ENCODE results near the gene APOBEC2. TPM values are rescaled to one million over a fixed set of nuclear protein-coding genes. Genes with fewer than 3 reads are reported as not detected.

Gene APOBEC2
- total RNA-seq, 2 donors from 2014 or later = 2.3 to 4.0 TPM

DNA sequence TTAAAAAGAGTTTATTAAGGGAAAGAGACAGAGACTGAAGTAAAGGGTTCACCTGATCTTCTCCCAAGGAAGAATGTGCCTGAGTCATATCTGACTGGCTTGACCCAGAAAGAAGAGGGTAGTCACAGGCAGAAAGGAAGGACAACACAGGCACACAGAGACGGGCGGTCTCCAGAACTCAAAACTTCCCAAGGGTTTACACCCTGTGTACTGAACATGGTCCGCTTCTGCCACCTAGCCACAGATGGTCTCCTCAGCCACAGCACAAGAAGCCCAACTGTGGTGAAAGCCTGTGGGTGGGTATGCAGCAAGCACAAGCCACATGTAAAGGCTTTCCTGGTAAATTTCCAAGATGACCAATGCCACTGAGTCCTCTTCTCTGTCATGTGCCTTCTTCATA is 31.2 kb upstream of the APOBEC2 start:
- Histone ChIP-seq H3K4me1 (peaks cover 68% of the 10 kb centered on the region), H3K27me3 (no peaks in the 10 kb centered on the region), H3K36me3 (replicated peaks in 1 of 2; ENCODE audit: insufficient read depth in 1 of 2, low read depth in 2 of 2) (no peaks in the 10 kb centered on the region), H3K27ac (peak overlapping the region in 3 of 4 donors; percentile 18 to 62 (median 36)), H3K4me3 (no peak overlapping the region), H3K9me3 (no peaks in the 10 kb centered on the region)
- WGBS, 2 donors = 27 to 34% methylated on average over 3 of the region's 3 CpGs
- TF ChIP-seq, protein P1, sequence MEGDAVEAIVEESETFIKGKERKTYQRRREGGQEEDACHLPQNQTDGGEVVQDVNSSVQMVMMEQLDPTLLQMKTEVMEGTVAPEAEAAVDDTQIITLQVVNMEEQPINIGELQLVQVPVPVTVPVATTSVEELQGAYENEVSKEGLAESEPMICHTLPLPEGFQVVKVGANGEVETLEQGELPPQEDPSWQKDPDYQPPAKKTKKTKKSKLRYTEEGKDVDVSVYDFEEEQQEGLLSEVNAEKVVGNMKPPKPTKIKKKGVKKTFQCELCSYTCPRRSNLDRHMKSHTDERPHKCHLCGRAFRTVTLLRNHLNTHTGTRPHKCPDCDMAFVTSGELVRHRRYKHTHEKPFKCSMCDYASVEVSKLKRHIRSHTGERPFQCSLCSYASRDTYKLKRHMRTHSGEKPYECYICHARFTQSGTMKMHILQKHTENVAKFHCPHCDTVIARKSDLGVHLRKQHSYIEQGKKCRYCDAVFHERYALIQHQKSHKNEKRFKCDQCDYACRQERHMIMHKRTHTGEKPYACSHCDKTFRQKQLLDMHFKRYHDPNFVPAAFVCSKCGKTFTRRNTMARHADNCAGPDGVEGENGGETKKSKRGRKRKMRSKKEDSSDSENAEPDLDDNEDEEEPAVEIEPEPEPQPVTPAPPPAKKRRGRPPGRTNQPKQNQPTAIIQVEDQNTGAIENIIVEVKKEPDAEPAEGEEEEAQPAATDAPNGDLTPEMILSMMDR (IDR thresholded peaks at IDR 0.05) = peak; percentile 17 to 75 (median 67)
- no peak for TF ChIP-seq POLR2A (IDR thresholded peaks at IDR 0.05)
- intact Hi-C loops (cut with DNase I) = loop anchor here (5.0 kb wide), 1 partner anchor 130 kb away; no protein-coding TSS in a partner anchor
- peak; percentile 90 for ATAC-seq
- DNase-seq = peak; percentile 76 to 86 (median 83)

- intact Hi-C loops (cut with DNase I) = loop anchor here (5.0 kb wide), 1 partner anchor 130 kb away; no protein-coding TSS in a partner anchor
These were observed 30.7 kb upstream of the APOBEC2 start for GRCh38 chr6:41022294-41022693.

DNA sequence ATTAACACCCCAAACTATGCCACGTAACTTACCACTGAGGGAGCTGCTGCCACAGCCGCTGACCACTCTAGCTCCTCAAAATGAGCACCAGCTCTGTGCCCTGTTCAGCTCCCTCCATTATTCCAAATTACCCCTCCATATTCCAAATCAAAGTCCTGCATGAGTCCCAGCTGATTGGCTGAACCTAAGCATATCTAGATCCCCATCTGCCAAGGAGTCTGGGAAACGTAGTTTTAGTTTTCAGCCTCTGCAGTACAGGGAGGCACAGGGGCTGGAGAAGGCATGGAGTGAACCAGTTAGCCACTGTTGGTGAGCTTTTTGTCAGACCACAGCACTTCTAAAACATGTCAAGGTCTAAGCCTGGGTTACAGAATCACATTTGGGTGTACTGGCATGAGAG is 29.9 kb upstream of the APOBEC2 start:
- Histone ChIP-seq H3K4me3 (no peak overlapping the region), H3K36me3 (replicated peaks in 1 of 2; ENCODE audit: insufficient read depth in 1 of 2, low read depth in 2 of 2) (no peaks in the 10 kb centered on the region), H3K27ac (peak overlapping the region in 2 of 4 donors; percentile 2 to 36), H3K27me3 (no peaks in the 10 kb centered on the region), H3K4me1 (peaks cover 68% of the 10 kb centered on the region), H3K9me3 (no peaks in the 10 kb centered on the region)
- intact Hi-C loops (cut with DNase I) = loop anchor here (5.0 kb wide), 1 partner anchor 131 kb away; no protein-coding TSS in a partner anchor
- no peak for ATAC-seq
- WGBS, 2 donors = 80 to 84% methylated on average over 3 of the region's 3 CpGs
- TF ChIP-seq, protein P1 (IDR thresholded peaks at IDR 0.05) = no peak
- TF ChIP-seq POLR2A (IDR thresholded peaks at IDR 0.05) = no peak
- DNase-seq = no peak

More at GRCh38 chr6:41022294-41022693, 30.7 kb upstream of the APOBEC2 start:
- TF ChIP-seq, protein P1 (IDR thresholded peaks at IDR 0.05) = no peak
- TF ChIP-seq POLR2A (IDR thresholded peaks at IDR 0.05) = no peak
- Histone ChIP-seq H3K4me1 (peaks cover 68% of the 10 kb centered on the region), H3K36me3 (replicated peaks in 1 of 2; ENCODE audit: insufficient read depth in 1 of 2, low read depth in 2 of 2) (no peaks in the 10 kb centered on the region), H3K4me3 (no peak overlapping the region), H3K27ac (peak overlapping the region in 3 of 4 donors; percentile 18 to 62 (median 36)), H3K27me3 (no peaks in the 10 kb centered on the region), H3K9me3 (no peaks in the 10 kb centered on the region)
- peak; percentile 35 for ATAC-seq
- DNase-seq = no peak

GRCh38 chr6:41025966-41026530 is 27.0 kb upstream of the APOBEC2 start:
- DNase-seq (no peak), ATAC-seq (no peak)
- no peaks in the 10 kb centered on the region for H3K9me3 ChIP-seq
- intact Hi-C loops (cut with DNase I) = no loop called here
- no peak overlapping the region for H3K4me3 ChIP-seq
- H3K36me3 ChIP-seq (replicated peaks in 1 of 2; ENCODE audit: insufficient read depth in 1 of 2, low read depth in 2 of 2) = peaks cover 0 to 2% of the 10 kb centered on the region in 2 donors
- H3K27me3 ChIP-seq = no peaks in the 10 kb centered on the region
- H3K4me1 ChIP-seq = peaks cover 57% of the 10 kb centered on the region
- peak overlapping the region in 2 of 4 donors; percentile 9 to 84 for H3K27ac ChIP-seq
- no peak for TF ChIP-seq POLR2A (IDR thresholded peaks at IDR 0.05)
- TF ChIP-seq, protein P1 (IDR thresholded peaks at IDR 0.05) = no peak
- WGBS, 2 donors = 61 to 67% methylated on average over 3 of the region's 3 CpGs

DNA sequence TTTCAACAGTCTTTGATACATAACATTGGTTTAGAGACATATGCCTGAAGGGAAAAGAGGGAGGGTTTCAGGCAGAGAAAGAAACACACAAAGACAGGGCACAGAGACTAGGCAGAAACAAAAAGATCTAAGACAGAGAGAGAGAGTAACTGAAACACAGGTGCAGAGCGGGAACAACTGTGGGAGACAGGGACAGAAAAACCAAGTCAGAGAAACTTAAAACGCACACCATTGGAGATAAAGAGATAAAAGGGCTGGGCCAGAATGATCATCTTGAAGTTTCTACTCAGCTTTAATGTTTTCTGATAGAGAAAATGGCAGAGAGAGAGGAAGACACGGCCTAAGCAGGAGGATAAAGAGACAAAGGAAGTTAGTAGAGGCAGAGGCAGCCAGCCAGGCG is 25.8 kb upstream of the APOBEC2 start:
- Histone ChIP-seq H3K4me1 (peaks cover 47% of the 10 kb centered on the region), H3K9me3 (no peaks in the 10 kb centered on the region), H3K36me3 (replicated peaks in 1 of 2; ENCODE audit: insufficient read depth in 1 of 2, low read depth in 2 of 2) (peaks cover 0 to 2% of the 10 kb centered on the region in 2 donors), H3K27me3 (no peaks in the 10 kb centered on the region), H3K4me3 (peak overlapping the region in 1 of 2 donors; percentile 15), H3K27ac (peak overlapping the region; percentile 82 to 85 (median 84))
- 17 to 19% methylated on average over 4 of the region's 4 CpGs for WGBS, 2 donors
- TF ChIP-seq, protein P1 (IDR thresholded peaks at IDR 0.05) = no peak
- TF ChIP-seq POLR2A (IDR thresholded peaks at IDR 0.05) = no peak
- DNase-seq = no peak
- ATAC-seq = no peak
- intact Hi-C loops (cut with DNase I) = no loop called here
